ENCODE data around the gene EME2. TPM values are rescaled to one million over a fixed set of nuclear protein-coding genes. Genes with fewer than 3 reads are reported as not detected.

The EME2 gene
- total and polyA plus RNA-seq, 2 of the 13 experiments (the other 11 are each of a cell fraction or from before 2014, with no cell fraction given) = 4.4 to 7.6 TPM

- TF ChIP-seq AFF4 (CRISPR knock-in tag; IDR thresholded peaks at IDR 0.05) (no peak), ZNF724P (CRISPR knock-in tag; IDR thresholded peaks at IDR 0.05; ENCODE audit: borderline replicate concordance) (no peak), RAD21 (CRISPR knock-in tag; IDR thresholded peaks at IDR 0.05) (peak; percentile 95), ZNF687 (CRISPR knock-in tag; IDR thresholded peaks at IDR 0.05) (peak; percentile 63), HMG20B (CRISPR knock-in tag; conservative IDR thresholded peaks at IDR 0.05) (no peak), RXRA (CRISPR knock-in tag; IDR thresholded peaks at IDR 0.05) (peak; percentile 35; the same call in 1 of the 2 replicates), ZFP90 (CRISPR knock-in tag; IDR thresholded peaks at IDR 0.05; ENCODE audit: borderline replicate concordance) (0 out of 2 replicates have a peak, but pooled peaks have one; percentile 44), ZNF878 (CRISPR knock-in tag; IDR thresholded peaks at IDR 0.05) (no peak), CREB1 (IDR thresholded peaks at IDR 0.05) (no peak), CREB1 (CRISPR knock-in tag; IDR thresholded peaks at IDR 0.05) (0 out of 2 replicates have a peak, but pooled peaks have one; percentile 17)
- TF ChIP-seq, protein P1, sequence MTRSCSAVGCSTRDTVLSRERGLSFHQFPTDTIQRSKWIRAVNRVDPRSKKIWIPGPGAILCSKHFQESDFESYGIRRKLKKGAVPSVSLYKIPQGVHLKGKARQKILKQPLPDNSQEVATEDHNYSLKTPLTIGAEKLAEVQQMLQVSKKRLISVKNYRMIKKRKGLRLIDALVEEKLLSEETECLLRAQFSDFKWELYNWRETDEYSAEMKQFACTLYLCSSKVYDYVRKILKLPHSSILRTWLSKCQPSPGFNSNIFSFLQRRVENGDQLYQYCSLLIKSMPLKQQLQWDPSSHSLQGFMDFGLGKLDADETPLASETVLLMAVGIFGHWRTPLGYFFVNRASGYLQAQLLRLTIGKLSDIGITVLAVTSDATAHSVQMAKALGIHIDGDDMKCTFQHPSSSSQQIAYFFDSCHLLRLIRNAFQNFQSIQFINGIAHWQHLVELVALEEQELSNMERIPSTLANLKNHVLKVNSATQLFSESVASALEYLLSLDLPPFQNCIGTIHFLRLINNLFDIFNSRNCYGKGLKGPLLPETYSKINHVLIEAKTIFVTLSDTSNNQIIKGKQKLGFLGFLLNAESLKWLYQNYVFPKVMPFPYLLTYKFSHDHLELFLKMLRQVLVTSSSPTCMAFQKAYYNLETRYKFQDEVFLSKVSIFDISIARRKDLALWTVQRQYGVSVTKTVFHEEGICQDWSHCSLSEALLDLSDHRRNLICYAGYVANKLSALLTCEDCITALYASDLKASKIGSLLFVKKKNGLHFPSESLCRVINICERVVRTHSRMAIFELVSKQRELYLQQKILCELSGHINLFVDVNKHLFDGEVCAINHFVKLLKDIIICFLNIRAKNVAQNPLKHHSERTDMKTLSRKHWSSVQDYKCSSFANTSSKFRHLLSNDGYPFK (CRISPR knock-in tag; IDR thresholded peaks at IDR 0.05; ENCODE audit: borderline replicate concordance) = no peak; the same call in 1 of the 2 replicates
- TF ChIP-seq, protein P2, sequence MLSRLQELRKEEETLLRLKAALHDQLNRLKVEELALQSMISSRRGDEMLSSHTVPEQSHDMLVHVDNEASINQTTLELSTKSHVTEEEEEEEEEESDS (CRISPR knock-in tag; IDR thresholded peaks at IDR 0.05; ENCODE audit: borderline replicate concordance) = no peak
- TF ChIP-seq, protein P3, sequence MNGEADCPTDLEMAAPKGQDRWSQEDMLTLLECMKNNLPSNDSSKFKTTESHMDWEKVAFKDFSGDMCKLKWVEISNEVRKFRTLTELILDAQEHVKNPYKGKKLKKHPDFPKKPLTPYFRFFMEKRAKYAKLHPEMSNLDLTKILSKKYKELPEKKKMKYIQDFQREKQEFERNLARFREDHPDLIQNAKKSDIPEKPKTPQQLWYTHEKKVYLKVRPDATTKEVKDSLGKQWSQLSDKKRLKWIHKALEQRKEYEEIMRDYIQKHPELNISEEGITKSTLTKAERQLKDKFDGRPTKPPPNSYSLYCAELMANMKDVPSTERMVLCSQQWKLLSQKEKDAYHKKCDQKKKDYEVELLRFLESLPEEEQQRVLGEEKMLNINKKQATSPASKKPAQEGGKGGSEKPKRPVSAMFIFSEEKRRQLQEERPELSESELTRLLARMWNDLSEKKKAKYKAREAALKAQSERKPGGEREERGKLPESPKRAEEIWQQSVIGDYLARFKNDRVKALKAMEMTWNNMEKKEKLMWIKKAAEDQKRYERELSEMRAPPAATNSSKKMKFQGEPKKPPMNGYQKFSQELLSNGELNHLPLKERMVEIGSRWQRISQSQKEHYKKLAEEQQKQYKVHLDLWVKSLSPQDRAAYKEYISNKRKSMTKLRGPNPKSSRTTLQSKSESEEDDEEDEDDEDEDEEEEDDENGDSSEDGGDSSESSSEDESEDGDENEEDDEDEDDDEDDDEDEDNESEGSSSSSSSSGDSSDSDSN (CRISPR knock-in tag; IDR thresholded peaks at IDR 0.05) = peak; percentile 54
Observed at GRCh38 chr16:1812732-1813163, 40.1 kb downstream of the EME2 start (continued).

All from HepG2 (cell line).